Measurements from ENCODE around the gene TMEM131. TPM values are rescaled to one million over a fixed set of nuclear protein-coding genes. Genes with fewer than 3 reads are reported as not detected.

TMEM131 gene
- total and polyA plus RNA-seq, 7 donors: 4.8 to 37.5 (median 24.3) TPM

- H3K27me3 ChIP-seq: no peaks in the 10 kb centered on the region
- TF ChIP-seq CTCF (IDR thresholded peaks at IDR 0.05) (no peak), POLR2AphosphoS5 (IDR thresholded peaks at IDR 0.05) (no peak), POLR2A (IDR thresholded peaks at IDR 0.05) (no peak), EP300 (IDR thresholded peaks at IDR 0.05) (no peak)
- H3K9me3 ChIP-seq: no peaks in the 10 kb centered on the region
- intact Hi-C loops (cut with DNase I): no loop called here
- no peak overlapping the region for H3K27ac ChIP-seq
- H3K4me3 ChIP-seq: no peak overlapping the region
- WGBS, 2 donors: 32 to 81% methylated on average over 11 of the region's 11 CpGs
- no peaks in the 10 kb centered on the region for H3K36me3 ChIP-seq
- DNase-seq: no peak
- H3K4me1 ChIP-seq: peaks cover 0 to 4% (median 0%) of the 10 kb centered on the region in 4 donors
Observed at GRCh38 chr2:98020992-98021713, 25.4 kb upstream of the TMEM131 start.

- H3K27ac ChIP-seq: no peak overlapping the region
- no peaks in the 10 kb centered on the region for H3K27me3 ChIP-seq
- TF ChIP-seq EP300 (IDR thresholded peaks at IDR 0.05) (no peak), CTCF (IDR thresholded peaks at IDR 0.05) (no peak), POLR2A (IDR thresholded peaks at IDR 0.05) (no peak), POLR2AphosphoS5 (IDR thresholded peaks at IDR 0.05) (no peak)
- H3K4me3 ChIP-seq: no peak overlapping the region
- H3K36me3 ChIP-seq: no peaks in the 10 kb centered on the region
- H3K9me3 ChIP-seq: no peaks in the 10 kb centered on the region
- WGBS, 2 donors: 18 to 68% methylated on average over 6 of the region's 6 CpGs
- DNase-seq: no peak
- intact Hi-C loops (cut with DNase I): no loop called here
- H3K4me1 ChIP-seq: no peaks in the 10 kb centered on the region
Observed at GRCh38 chr2:98020516-98020915, 24.8 kb upstream of the TMEM131 start.

GRCh38 chr2:98016908-98017670 lies 21.3 kb upstream of the TMEM131 start:
- Histone ChIP-seq H3K27me3 (no peaks in the 10 kb centered on the region), H3K4me1 (no peaks in the 10 kb centered on the region), H3K9me3 (no peaks in the 10 kb centered on the region), H3K27ac (no peak overlapping the region), H3K4me3 (no peak overlapping the region), H3K36me3 (no peaks in the 10 kb centered on the region)
- DNase-seq: no peak
- TF ChIP-seq CTCF (IDR thresholded peaks at IDR 0.05): no peak
- TF ChIP-seq POLR2AphosphoS5 (IDR thresholded peaks at IDR 0.05): no peak
- no peak for TF ChIP-seq POLR2A (IDR thresholded peaks at IDR 0.05)
- TF ChIP-seq EP300 (IDR thresholded peaks at IDR 0.05): no peak
- WGBS, 2 donors: 20 to 73% methylated on average over 7 of the region's 7 CpGs
- intact Hi-C loops (cut with DNase I): no loop called here

GRCh38 chr2:98015671-98016070 lies 19.9 kb upstream of the TMEM131 start:
- Histone ChIP-seq H3K4me3 (no peak overlapping the region), H3K4me1 (no peaks in the 10 kb centered on the region), H3K27me3 (no peaks in the 10 kb centered on the region), H3K9me3 (no peaks in the 10 kb centered on the region), H3K27ac (no peak overlapping the region), H3K36me3 (no peaks in the 10 kb centered on the region)
- 51 to 69% methylated on average over 1 of the region's 1 CpG for WGBS, 2 donors
- DNase-seq: no peak
- intact Hi-C loops (cut with DNase I): no loop called here
- no peak for TF ChIP-seq EP300 (IDR thresholded peaks at IDR 0.05)
- no peak for TF ChIP-seq POLR2AphosphoS5 (IDR thresholded peaks at IDR 0.05)
- TF ChIP-seq CTCF (IDR thresholded peaks at IDR 0.05): no peak
- TF ChIP-seq POLR2A (IDR thresholded peaks at IDR 0.05): no peak

All from sigmoid colon (tissue), 7 donors.